OCI-LY1 (cell line): ENCODE measurements around the gene CEND1.

Experiments
- EZH2 ChIP-seq: fragments of 200-600 bp; sonication (generic), shearing (Covaris generic); IDR thresholded peaks from 2 replicates; pipeline ENCODE4 v1.8.0; 2017; ENCODE audit warnings: borderline replicate concordance, mixed run types, mild to moderate bottlenecking, antibody characterized with exemption, low read length, moderate library complexity, mixed read lengths
- TF ChIP-seq, protein P1 (sequence below): fragments of 200-600 bp; sonication (generic), shearing (Covaris generic); IDR thresholded peaks from 2 replicates; pipeline ENCODE4 v1.5.1; 2017; ENCODE audit warnings: mild to moderate bottlenecking, antibody characterized with exemption, low read length, moderate library complexity, mixed read lengths

DNA sequence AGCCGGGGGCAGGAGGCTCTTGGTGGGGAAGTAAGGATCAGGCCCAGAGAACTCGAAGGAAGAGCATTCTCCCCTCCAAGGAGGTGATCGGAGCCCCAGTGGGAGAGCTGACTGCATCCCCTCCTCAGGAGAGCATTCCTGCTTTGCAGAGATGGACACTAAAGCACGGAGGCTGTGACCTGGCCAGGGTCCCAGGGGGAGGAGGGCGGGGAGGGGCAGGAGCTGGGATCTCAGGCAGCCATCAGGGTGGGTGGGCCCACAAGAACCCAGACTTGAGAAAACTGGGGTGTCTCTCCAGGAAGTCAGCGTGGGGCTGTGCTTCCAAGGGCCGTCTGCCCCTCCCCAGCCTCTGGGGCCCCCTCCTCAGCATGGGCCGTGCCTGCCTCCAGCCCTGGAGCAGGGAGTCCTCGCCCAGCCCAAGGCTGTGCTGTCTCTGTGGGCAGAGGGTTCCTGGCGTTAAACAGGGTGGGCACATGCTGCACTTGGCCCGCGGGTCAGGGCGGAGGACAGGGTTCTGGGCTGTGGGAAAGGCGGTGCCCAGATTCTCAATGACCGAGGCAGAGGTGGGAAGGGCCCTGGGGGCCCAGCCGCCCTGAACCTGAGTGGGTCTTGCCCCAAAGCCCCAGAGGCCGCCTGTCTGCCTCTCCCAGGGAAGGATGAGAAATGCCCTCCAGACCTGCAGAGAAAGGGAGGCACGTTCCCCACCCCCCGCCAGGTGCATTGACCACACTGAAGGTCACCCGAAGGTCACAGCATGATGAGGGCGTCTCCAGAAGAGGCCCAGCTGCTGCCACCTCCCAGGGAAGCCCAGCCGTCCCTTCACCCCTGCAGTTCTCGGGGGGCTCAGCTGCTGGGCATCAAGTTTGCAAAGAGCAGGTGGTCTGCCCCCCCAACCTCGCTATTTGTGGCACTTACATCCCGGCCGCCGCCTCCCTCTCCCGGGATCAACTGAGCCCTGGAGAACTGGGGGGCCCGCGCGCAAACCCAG is 643 bp downstream of the CEND1 start:
- TF ChIP-seq, protein P1, sequence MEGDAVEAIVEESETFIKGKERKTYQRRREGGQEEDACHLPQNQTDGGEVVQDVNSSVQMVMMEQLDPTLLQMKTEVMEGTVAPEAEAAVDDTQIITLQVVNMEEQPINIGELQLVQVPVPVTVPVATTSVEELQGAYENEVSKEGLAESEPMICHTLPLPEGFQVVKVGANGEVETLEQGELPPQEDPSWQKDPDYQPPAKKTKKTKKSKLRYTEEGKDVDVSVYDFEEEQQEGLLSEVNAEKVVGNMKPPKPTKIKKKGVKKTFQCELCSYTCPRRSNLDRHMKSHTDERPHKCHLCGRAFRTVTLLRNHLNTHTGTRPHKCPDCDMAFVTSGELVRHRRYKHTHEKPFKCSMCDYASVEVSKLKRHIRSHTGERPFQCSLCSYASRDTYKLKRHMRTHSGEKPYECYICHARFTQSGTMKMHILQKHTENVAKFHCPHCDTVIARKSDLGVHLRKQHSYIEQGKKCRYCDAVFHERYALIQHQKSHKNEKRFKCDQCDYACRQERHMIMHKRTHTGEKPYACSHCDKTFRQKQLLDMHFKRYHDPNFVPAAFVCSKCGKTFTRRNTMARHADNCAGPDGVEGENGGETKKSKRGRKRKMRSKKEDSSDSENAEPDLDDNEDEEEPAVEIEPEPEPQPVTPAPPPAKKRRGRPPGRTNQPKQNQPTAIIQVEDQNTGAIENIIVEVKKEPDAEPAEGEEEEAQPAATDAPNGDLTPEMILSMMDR, result no peak
- TF ChIP-seq EZH2, result no peak
